ENCODE results near the gene PRKD2.
A peak's percentile ranks its signal among the peaks of the same experiment; 100 is the strongest.

PRKD2 gene

DNA sequence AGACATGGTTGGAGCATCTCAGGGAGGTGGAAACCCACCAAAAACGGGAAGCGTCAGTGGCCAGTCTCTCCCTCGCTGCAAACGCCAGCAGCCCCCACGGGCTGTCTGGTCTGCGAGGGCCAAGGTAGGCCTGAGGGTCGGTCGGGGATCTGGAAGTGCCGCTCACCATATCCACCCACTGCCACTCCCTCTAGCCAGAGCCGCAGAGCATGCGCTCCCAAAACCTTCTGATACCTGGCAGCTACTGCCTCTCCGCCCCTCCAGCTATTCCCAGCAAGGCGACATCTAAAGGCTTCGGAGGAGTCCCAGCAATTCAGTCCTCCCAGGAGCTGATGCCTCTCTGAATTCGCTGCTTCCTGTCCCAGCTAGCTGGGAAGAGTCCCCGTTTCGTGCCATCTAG lies 24.5 kb upstream of the PRKD2 start:
- DNase-seq (ENCODE audit: low read depth): no peak

- no peak for DNase-seq (ENCODE audit: low read depth)
Observed at GRCh38 chr19:46739290-46739771, 22.4 kb upstream of the PRKD2 start.

GRCh38 chr19:46737761-46738171 lies 20.9 kb upstream of the PRKD2 start:
- DNase-seq (ENCODE audit: low read depth): no peak

DNA sequence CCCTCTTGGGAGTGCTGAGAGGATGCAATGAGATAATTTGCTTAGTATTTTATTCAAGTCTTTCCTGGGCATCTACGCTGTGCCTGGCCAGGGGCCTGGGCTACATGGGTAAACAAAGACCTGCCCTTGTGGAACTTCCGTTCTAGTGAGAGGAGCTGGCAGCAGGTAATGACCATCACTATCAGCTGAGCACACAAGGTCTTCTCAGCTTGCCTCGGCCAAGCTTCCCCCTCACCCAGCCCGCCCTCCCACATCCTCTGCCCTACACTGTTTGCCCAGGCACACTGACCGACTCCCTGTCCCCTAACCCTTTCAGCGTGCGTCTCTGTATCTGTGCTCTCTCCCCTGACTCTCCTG lies 20.4 kb upstream of the PRKD2 start:
- DNase-seq (ENCODE audit: low read depth): no peak

- no peak for DNase-seq (ENCODE audit: low read depth)
Observed at GRCh38 chr19:46736531-46737297, 19.8 kb upstream of the PRKD2 start.

DNA sequence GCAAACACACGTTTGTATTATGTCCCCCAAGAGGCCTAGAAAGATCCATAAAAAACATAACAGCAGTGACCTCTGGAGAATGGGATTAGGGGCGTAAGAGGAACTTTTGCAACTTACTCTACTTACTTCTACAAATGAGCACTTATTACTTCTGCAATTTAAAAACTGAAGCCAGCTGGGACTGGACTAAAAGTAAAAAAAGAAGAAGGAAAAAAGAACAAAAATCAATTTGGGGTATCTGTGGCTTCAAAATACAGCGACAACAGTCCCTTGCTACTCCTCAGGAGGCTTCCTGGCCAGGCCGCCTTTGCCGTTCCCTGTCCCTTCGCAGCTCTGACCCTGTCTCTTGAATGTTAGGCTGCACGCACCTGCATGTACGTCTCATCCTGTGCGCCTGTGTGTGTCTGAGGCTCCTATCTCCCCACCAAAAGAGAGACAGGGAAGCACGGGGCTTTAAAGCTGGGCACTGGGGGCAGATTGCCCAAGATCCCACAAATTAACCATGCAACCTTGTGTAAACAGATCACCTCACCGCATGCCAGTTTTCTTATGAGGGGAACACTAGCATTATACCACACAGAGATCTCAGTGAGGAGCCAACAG lies 16.9 kb upstream of the PRKD2 start:
- DNase-seq (ENCODE audit: low read depth): no peak

DNA sequence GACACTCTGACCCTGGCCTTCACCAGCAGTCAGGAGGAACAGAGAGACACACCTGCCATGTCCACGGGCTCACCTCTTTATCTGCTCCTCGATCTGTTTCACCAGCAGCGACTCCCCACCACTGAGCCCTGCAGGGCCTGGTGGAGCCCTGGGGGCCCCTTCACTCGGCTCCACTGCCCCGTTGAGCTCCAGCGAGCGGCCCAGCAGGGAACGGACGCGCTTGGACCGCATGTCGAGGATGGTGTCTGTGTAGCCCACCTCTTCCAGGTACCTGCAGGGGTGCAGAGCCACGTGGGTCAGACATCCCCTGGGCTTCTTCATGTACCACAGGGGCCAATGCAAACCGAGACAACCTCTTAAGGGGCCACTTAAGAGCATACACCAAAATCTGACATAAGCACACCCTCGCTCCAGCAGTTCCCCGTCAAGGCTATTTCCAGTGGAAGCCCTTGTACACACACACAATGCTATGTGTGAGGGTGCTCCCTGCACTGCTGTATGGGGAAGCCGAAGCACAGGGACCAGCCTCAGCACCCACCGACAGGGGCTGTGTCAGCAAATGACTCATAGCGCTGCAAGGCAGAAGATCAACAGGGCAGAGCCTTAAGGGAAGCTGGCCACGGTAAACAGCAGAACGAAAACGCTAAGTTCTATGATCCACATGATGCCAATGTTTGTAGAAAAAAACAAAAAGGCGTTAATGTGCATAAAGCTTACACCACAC lies 16.2 kb upstream of the PRKD2 start:
- no peak for DNase-seq (ENCODE audit: low read depth)

- DNase-seq (ENCODE audit: low read depth): no peak
Observed at GRCh38 chr19:46732172-46732938, 15.4 kb upstream of the PRKD2 start.

DNA sequence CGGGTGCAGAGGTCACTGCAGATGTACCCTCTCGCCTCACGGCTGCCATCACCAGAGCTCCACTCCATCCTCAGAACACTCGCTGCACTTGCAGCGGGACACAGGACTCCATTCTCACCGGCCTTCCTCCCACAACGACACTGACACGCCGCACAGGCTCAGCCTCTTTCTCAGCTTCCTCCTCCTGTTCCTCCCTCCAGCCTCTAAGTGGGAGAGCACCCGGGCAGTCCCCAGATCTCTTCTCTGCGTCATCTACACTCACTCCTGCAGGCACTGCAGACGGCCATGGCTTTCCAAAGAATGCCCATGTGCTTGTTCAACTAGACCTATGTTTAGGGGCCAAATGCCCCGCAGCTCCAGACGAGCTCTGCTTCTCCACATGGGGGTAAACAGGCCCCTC lies 14.7 kb upstream of the PRKD2 start:
- no peak for DNase-seq (ENCODE audit: low read depth)

DNA sequence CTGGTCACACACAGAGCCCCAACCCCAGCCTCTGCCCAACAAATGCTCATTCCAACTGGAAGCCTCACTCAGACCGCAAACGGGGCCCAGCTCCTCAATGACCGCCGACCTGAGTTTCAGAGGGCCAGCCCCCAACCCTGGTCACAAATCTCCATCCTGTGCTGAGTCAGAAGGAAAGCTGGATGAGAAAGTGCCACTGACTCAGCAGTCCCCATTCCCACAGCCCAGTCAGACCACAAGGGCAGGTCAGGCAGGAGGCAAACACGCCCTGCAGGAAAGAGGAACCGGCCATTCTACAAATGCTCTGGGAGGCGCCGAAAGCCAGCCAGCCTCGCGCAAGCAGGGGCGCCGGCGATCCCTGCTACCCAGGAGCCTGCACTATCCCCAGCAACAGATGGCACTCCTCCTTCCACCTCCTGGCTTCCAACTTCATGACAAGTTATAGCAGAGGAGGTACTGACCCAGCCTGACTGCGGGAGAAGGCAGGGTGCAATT lies 14.1 kb upstream of the PRKD2 start:
- DNase-seq (ENCODE audit: low read depth): peak; percentile 62

DNA sequence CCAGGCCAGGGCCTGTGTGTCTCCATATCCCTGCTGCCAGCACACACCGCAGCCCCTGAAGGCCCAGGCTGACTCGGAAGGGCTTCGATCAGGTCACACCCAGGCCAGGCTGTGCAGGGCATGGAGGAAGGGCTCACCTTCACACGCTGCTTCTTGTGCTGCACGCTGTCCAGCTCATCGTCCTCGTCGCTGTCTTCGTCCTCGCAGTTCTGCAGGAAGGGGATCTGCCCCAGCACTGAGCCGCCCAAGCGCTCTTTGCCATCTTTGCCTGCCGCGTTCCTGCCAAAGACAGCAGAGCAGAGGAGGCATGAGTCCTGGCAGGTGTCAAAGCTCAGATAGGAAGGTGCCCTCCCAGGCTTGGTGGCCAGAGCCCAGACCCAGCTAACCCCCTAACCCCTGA lies 13.7 kb upstream of the PRKD2 start:
- no peak for DNase-seq (ENCODE audit: low read depth)

DNA sequence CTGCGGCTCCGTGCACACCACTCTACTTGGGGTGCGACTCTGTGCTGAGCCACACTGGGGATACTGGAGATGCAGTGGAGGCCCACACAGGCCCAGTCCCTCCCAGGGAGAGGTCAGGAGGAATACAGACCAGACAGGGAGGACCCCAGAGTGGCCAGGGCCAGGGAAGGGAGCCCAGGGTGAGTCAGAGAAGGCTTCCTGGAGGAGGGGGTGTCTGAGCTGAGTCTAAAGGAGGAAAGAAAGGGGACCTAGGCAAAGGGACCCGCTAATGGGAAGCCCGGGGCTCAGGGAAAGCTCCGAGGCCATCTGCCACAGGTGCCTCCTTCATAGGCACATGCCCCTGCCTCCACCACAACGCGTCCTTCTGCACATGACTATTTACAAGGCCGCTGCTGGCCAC lies 13.3 kb upstream of the PRKD2 start:
- DNase-seq (ENCODE audit: low read depth): no peak

- DNase-seq (ENCODE audit: low read depth): no peak
Observed at GRCh38 chr19:46729696-46730095, 12.8 kb upstream of the PRKD2 start.

- peak; percentile 27 for DNase-seq (ENCODE audit: low read depth)
Observed at GRCh38 chr19:46728693-46729339, 11.9 kb upstream of the PRKD2 start.

DNA sequence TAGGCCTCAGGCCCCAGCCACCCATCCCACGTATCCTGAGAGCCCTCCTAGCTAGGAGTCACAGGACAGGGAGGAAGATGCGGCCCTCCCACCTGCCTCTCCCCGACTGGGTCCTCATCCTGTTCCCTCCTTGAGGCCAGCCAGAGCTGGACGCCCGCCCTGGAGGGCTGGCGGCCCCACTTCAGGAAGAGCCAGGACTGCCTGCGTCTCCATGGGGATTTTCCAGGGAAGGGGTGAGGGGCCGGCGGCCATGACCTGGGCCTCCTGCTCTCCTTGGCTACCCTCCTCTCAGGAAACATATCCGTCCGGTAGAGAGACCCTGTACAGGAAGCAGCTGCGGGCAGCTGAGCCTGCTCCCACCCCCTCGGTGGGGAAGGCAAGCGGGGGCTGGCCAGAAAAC lies 11.3 kb upstream of the PRKD2 start:
- no peak for DNase-seq (ENCODE audit: low read depth)

DNA sequence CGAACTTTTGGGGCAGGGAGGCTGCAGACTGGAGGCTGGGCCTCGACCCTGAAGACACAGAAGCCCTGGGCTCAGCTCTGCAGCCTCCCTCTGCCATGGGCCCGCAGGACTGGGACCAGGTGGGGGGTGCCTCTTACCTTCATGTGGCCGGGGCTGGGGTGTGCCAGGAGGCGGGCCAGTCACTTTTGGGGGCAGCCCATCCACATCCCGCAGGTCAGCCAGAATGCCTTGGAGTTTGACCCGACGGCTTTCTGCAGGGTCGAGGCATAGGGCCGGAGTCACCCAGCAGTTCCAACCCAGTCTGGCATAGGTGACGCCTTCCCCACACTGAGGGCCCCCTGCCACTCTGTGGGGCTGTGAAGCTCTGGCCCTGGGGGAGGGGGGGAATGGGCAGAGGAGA lies 10.8 kb upstream of the PRKD2 start:
- DNase-seq (ENCODE audit: low read depth): no peak

DNA sequence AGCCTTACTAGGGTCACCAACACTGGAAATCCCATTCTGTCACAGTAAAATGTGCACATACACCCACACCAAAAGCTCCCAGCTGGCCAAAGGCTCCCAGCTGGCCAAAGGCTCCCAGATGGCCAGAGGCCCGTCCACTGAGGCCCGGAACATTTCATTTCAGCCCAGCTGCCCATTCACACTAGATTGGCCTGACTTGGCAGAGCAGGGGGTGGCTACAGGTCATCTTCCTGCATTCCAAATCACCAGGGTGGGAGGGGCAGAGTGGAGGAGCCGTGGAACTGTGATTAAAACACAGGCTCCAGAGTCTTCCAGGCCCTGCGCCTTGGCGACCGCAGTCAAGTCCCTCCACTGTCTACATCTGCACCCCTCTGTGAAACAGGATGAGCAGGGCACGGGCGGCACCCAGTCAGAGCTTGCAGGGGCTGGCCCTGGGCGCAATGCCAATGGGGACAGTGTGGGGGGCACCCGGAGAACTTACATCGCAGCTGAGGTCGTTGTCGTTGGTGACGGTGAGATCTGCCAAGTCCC lies 10.1 kb upstream of the PRKD2 start:
- no peak for DNase-seq (ENCODE audit: low read depth)

DNA sequence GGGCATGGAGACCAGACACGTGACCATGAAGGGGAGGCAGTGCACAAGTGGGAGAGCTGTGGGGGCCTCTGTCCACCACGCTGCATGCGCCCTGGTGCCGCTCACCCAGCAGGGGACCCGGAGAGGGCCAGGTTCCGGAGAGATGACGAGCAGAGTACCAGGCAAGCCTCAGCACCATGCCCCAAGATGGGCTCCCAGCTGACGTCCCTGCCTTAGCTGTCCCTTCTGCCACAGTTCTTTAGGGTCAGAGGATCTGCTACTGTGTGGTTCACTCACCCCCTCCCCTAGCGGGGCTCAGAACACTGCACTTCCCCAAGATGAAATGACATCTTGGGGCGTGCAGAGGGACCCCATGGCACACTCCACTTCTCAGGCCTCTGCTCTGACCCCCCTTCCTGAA lies 9.6 kb upstream of the PRKD2 start:
- DNase-seq (ENCODE audit: low read depth): no peak

- DNase-seq (ENCODE audit: low read depth): no peak
Observed at GRCh38 chr19:46725859-46726393, 9.0 kb upstream of the PRKD2 start.

GRCh38 chr19:46725036-46725820 lies 8.3 kb upstream of the PRKD2 start:
- no peak for DNase-seq (ENCODE audit: low read depth)

Measured in fibroblast of gingiva (primary cell).